SK-N-SH (cell line): ENCODE results near the gene HES1.

Experiments
- ELF1 ChIP-seq: IDR thresholded peaks from 2 replicates; pipeline ENCODE4 v1.4.0; 2012
- NRF1 ChIP-seq: IDR thresholded peaks from 2 replicates; pipeline ENCODE4 v1.6.1; 2012; ENCODE audit warnings: low read depth, mild to moderate bottlenecking, low read length
- TF ChIP-seq, protein P1 (sequence below): fragments of 200-600 bp; sonication (generic); IDR thresholded peaks from 2 replicates; pipeline ENCODE4 v1.6.1; 2017; ENCODE audit warnings: antibody characterized with exemption, mild to moderate bottlenecking, moderate library complexity

DNA sequence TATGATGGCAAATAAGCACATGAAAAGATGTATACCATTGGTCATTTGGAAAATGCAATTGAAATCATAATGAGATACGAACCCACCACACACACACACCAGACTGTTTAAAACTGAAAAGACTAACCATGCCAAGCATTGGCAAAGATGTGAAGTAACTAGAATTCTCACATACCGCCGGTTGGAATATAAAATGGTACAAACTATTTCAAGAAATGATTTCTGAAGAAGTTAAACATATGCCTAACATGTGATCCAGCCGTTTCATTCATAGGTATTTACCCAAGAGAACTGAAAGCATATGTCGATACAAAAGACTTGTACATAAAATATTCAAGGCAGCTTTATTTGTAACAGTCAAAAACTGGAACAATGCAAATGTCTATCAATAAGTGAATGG, 28.9 kb downstream of the HES1 start:
- TF ChIP-seq, protein P1, sequence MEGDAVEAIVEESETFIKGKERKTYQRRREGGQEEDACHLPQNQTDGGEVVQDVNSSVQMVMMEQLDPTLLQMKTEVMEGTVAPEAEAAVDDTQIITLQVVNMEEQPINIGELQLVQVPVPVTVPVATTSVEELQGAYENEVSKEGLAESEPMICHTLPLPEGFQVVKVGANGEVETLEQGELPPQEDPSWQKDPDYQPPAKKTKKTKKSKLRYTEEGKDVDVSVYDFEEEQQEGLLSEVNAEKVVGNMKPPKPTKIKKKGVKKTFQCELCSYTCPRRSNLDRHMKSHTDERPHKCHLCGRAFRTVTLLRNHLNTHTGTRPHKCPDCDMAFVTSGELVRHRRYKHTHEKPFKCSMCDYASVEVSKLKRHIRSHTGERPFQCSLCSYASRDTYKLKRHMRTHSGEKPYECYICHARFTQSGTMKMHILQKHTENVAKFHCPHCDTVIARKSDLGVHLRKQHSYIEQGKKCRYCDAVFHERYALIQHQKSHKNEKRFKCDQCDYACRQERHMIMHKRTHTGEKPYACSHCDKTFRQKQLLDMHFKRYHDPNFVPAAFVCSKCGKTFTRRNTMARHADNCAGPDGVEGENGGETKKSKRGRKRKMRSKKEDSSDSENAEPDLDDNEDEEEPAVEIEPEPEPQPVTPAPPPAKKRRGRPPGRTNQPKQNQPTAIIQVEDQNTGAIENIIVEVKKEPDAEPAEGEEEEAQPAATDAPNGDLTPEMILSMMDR: no peak
- no peak for TF ChIP-seq ELF1
- no peak for TF ChIP-seq NRF1
